Measurements from ENCODE around the gene EDIL3.

DNA sequence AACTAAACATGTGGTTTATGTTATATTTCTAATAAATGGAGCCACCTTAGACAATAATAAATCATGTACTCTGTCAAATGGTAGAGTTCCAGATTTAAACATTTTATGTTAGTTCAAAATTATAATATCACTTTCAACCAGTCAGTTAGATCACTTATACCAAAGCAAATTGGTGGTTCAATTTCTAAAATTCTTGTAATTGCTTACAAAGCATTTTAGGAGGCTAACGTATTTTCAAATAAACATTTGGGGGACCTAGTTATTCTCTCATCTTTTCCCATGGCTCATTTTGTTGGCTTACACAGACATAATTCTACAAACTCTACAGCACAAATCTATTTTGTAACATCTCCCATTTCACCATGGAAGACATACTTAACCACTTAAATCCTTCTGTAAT is 39.9 kb downstream of the EDIL3 start:
- TF ChIP-seq CTCF (IDR thresholded peaks at IDR 0.05) (no peak), POLR2A (IDR thresholded peaks at IDR 0.05) (no peak)
